Suprapubic skin (tissue), 3 donors: Measurements from ENCODE around the gene LRP3.

Source experiments
- POLR2A ChIP-seq, 2 donors: fragments of 450-650 bp; IDR thresholded peaks; one replicate each; pipeline ENCODE4 v1.6.1; 2017; ENCODE audit warnings: antibody characterized with exemption in 2 of 2, mild to moderate bottlenecking in 2 of 2, moderate library complexity in 2 of 2
- TF ChIP-seq, protein P1 (sequence below), 2 donors: fragments of 200-600 bp in 1 of 2; fragments of 450-650 bp in 1 of 2; sonication (generic) in 1 of 2; IDR thresholded peaks; one replicate each; pipeline ENCODE4 v1.5.1; 2016 to 2019; ENCODE audit warnings: antibody characterized with exemption in 2 of 2, mild to moderate bottlenecking in 1 of 2, moderate library complexity in 1 of 2

DNA sequence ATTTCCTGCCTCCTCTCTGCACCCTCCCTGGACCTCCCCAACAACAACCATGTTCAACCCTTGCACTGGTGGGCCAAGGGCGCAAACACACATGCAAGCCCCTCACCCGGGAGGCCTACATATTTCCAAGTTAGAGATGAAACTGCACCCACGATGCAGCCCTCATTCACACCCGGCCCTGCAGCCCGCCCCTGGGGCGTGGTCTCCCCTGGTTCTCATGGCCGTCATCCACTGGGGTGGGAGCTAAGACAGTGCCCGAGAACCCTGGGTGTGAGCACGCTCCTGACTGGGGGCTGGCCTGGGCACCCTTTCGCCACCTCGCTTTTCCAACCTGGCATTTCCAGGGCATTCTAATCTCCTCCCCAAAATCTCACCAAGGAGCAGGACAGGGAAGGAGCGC, 38.5 kb downstream of the LRP3 start:
- TF ChIP-seq, protein P1, sequence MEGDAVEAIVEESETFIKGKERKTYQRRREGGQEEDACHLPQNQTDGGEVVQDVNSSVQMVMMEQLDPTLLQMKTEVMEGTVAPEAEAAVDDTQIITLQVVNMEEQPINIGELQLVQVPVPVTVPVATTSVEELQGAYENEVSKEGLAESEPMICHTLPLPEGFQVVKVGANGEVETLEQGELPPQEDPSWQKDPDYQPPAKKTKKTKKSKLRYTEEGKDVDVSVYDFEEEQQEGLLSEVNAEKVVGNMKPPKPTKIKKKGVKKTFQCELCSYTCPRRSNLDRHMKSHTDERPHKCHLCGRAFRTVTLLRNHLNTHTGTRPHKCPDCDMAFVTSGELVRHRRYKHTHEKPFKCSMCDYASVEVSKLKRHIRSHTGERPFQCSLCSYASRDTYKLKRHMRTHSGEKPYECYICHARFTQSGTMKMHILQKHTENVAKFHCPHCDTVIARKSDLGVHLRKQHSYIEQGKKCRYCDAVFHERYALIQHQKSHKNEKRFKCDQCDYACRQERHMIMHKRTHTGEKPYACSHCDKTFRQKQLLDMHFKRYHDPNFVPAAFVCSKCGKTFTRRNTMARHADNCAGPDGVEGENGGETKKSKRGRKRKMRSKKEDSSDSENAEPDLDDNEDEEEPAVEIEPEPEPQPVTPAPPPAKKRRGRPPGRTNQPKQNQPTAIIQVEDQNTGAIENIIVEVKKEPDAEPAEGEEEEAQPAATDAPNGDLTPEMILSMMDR (IDR thresholded peaks at IDR 0.05): no peak
- TF ChIP-seq POLR2A (IDR thresholded peaks at IDR 0.05): no peak
